Fibroblast of the aortic adventitia (primary cell): ENCODE data around the gene PTAR1. TPM values are rescaled to one million over a fixed set of nuclear protein-coding genes. Genes with fewer than 3 reads are reported as not detected.
A peak's percentile ranks its signal among the peaks of the same experiment; 100 is the strongest.

ENCODE experiments used
- DNase-seq: peaks from one replicate; pipeline ENCODE4 v3.0.0-alpha.2; 2010; ENCODE audit warnings: low read depth
- H3K4me3 ChIP-seq: 2 replicates; pipeline ENCODE4 v1.5.1; 2011; ENCODE audit warnings: low read depth, mild to moderate bottlenecking, control low read depth, low read length, moderate library complexity
- CTCF ChIP-seq: IDR thresholded peaks from 2 replicates; pipeline ENCODE4 v1.5.1; 2011; ENCODE audit warnings: mild to moderate bottlenecking, low read length, control low read depth, inconsistent platforms; ENCODE audit not compliant: insufficient read depth
- total RNA-seq: library from RNA; depleted of rRNA; stranded (reverse); fragments of >200 nt; gene quantifications from 2 replicates; pipeline ENCODE4 v1.2.3, GENCODE V29; 2012; ENCODE audit warnings: low replicate concordance

The PTAR1 gene
- total RNA-seq, 1 donor, result 119 TPM

DNA sequence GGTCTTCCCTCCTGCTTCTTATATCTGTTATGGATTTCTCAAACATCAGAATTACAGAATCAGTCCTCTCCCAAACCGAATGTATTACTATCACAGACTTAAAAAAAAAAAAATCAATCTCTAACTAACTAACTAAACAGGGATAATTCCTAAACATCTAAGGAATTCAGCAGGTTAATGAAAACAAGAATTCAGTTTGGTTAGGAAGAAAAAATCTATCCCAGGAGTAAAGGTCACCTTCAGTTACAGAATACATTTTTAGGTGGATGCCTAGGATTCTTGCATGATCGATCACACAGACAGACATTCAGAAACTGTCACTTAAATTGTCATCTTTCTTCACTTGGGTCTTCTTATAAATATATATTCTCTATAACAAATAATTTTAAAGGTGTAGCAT is 11.5 kb downstream of the PTAR1 start:
- no peak overlapping the region for H3K4me3 ChIP-seq
- DNase-seq, result no peak
- TF ChIP-seq CTCF, result no peak

- no peak for TF ChIP-seq CTCF
- no peak overlapping the region for H3K4me3 ChIP-seq
- DNase-seq, result no peak
Observed at GRCh38 chr9:69746859-69747560, 12.8 kb downstream of the PTAR1 start.

DNA sequence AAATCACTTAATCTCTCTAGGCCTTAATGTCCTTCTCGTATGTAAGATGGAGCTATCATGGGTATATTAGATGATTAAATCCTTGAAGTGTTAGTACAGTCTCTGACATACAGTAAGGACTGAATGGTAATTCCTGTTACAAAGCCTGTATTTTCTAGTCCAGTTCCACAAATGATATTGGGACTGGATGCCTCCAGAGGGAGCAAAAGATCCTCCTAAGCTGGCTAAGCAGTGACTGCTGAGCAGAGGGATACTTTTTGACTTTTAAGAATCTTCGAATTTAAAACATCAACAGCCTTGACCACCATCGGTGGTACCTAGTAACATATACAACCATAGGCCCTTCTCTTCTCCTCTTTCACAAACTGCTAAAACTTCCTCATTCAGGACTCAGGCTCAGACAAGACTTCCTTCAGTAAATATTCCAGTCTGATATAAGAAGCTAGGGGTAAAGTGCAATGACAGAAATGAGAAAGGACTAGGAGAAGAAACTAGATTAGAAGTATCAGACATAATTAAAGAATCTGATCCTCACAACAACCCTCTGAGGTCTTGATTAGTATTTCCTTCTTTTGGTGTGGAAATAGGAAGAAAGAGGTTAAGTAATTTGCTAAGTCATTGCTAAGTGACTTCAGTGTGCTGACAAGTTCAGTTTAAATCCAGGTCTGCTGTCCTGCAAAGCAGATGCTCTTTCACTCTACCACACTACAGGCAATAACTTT is 13.9 kb downstream of the PTAR1 start:
- H3K4me3 ChIP-seq, result no peak overlapping the region
- DNase-seq, result peak; percentile 60
- peak; percentile 34 for TF ChIP-seq CTCF

DNA sequence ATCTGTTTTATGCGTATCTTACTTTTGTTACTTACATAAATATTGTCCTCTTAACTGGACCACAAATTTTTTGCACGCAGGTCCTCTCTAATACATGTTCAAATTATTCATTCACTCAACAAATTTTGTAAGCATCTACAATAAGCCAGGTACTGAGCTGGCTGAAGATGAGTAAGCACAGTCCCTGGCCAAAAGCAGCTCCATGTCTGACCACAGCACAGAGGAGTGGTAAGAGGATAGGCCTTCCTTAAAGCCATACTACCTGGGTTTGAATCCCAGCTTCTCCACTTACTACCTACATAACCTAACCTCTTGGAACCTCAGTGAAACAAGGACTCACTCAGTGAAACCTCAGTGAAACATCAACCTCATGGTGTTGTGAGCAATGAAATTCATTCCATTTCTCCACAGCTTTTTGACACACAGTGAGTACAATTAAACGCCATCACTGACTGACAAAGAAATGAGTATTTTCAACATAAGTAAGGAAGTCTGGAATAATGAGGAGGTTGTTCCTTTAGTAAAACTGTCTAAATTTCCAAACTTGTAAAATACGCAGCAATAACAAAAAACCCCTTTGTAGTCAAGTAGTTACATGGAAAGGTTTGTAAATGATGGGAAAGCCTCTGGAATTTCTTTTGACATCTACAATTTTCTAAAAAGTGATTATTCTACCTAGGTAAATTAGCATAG is 15.0 kb downstream of the PTAR1 start:
- no peak for TF ChIP-seq CTCF
- no peak for DNase-seq
- no peak overlapping the region for H3K4me3 ChIP-seq

DNA sequence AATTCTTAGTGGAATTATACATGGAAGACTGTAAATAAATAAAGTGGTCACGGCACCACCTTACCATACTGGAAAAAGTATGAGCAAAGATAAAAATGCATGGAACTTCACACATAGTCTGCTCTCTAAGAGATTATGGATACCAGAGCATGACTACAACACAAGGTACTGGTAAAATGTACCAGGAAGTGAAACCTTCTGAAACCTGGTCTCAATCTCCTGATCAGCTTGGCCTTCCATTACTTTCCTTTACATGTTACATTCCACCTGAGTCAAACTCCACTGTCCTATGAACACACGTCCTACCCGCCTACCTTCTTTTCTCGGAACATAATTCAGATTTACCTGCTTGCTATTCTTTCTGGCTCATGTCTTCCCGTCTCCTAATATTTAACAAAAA is 15.9 kb downstream of the PTAR1 start:
- H3K4me3 ChIP-seq, result no peak overlapping the region
- DNase-seq, result no peak
- TF ChIP-seq CTCF, result no peak

DNA sequence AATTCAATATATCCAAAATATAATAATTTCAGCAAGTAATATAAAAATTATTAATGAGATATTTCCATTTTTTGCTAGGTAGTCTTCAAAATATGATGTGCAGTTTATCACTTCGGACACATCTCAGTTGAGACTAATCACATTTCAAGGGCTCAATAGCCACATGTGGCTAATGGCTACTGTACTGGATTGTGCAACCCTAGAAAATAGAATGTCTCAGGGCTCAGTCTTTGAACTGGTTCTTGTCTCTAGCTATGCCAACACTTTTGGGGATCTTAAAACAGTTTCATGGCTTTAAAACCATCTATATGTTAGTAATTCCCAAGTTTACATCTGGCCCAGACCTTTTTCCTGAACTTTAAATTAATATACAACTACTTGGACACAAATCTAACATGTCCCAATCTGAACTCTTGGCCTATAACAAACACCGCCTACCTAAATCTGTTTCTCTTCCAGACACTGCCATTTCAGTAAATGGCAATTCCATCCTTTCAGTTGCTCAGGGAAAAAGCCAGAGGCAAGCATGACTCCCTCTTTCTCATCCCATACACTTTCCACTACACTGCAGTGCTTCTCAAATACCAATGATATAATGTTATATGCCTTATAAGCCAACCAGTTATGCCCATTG is 18.8 kb downstream of the PTAR1 start:
- DNase-seq, result no peak
- H3K4me3 ChIP-seq, result no peak overlapping the region
- TF ChIP-seq CTCF, result no peak
